ENCODE results near the gene COL5A2. TPM values are rescaled to one million over a fixed set of nuclear protein-coding genes. Genes with fewer than 3 reads are reported as not detected.

The COL5A2 gene
- total and polyA plus RNA-seq, 9 of the 15 experiments (the other 6 are each of a cell fraction or from before 2014, with no cell fraction given): 0.01 to 0.54 (median 0.19) TPM

GRCh38 chr2:189076572-189076971, 103.0 kb downstream of the COL5A2 start (continued):
- TF ChIP-seq, protein P1, sequence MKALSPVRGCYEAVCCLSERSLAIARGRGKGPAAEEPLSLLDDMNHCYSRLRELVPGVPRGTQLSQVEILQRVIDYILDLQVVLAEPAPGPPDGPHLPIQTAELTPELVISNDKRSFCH (CRISPR knock-in tag; IDR thresholded peaks at IDR 0.05): no peak
- TF ChIP-seq, protein P1 (tag; IDR thresholded peaks at IDR 0.05): no peak
- TF ChIP-seq ZSCAN29 (IDR thresholded peaks at IDR 0.05) (no peak), E2F1 (CRISPR knock-in tag; IDR thresholded peaks at IDR 0.05) (no peak)

- Histone ChIP-seq H2AFZ (ENCODE audit: low read depth, low read length) (no peak overlapping the region), H3K27ac (ENCODE audit: extremely low read depth, low read depth, low read length) (no peak overlapping the region), H3K36me3 (ENCODE audit: control insufficient read depth, insufficient read depth, low read length) (no peaks in the 10 kb centered on the region), H3K4me2 (ENCODE audit: insufficient read depth, low read length) (no peak overlapping the region), H3K9ac (ENCODE audit: insufficient read depth in 1 of 2, low read depth in 2 of 2, low read length in 2 of 2) (no peak overlapping the region), H3K27me3 (ENCODE audit: control insufficient read depth in 2 of 2, insufficient read depth in 2 of 2, low read length in 2 of 2) (no peaks in the 10 kb centered on the region), H3K79me2 (ENCODE audit: control insufficient read depth, insufficient read depth, low read length) (no peaks in the 10 kb centered on the region), H4K20me1 (replicated peaks; ENCODE audit: control insufficient read depth, insufficient read depth, low read length) (no peaks in the 10 kb centered on the region), H3K9me1 (ENCODE audit: control insufficient read depth, insufficient read depth, low read length) (no peaks in the 10 kb centered on the region), H3K9me3 (replicated peaks; ENCODE audit: control insufficient read depth, insufficient read depth, low read depth, low read length) (no peaks in the 10 kb centered on the region), H3K4me3 (no peak overlapping the region), H3K4me1 (replicated peaks in 1 of 2; ENCODE audit: control insufficient read depth in 2 of 2, insufficient read depth in 2 of 2, low read length in 2 of 2) (no peaks in the 10 kb centered on the region)
- ChIA-PET CTCF (ENCODE audit: low intra/inter-chr PET ratio) (no interaction called here), POLR2A (no interaction called here)
- 16% methylated on average over 3 of the region's 3 CpGs for WGBS (ENCODE audit: insufficient coverage, low coverage, missing lambda C conversion rate)
- in situ Hi-C loops (cut with MboI) (no loop called here), intact Hi-C loops (cut with micrococcal nuclease) (no loop called here)
- DNase-seq (ENCODE audit: extremely low read depth in 1 of 4, low spot score in 3 of 4): no peak
- no peak for FAIRE-seq
- TF ChIP-seq TFAP4 (CRISPR knock-in tag; IDR thresholded peaks at IDR 0.05; ENCODE audit: borderline replicate concordance): no peak
- BruUV-seq (replicated peaks): no TSS peak
- no peak for ATAC-seq
These were observed 103.4 kb downstream of the COL5A2 start for GRCh38 chr2:189076120-189076519.
